ENCODE results near the gene SNUPN.

SNUPN gene

GRCh38 chr15:75625542-75626347 is at the start of gene SNUPN:
Gene SNUPN, minus strand, starts transcription at chr15:75625725. Its CDS starts 4,674 bp downstream, at chr15:75621051.
- peak; percentile 98 for DNase-seq

GRCh38 chr15:75674366-75674765 is 48.8 kb upstream of the SNUPN start:
- no peak for DNase-seq

- peak; percentile 92 for DNase-seq
These were observed 48.1 kb upstream of the SNUPN start for GRCh38 chr15:75673426-75674235.

GRCh38 chr15:75672646-75673425 is 47.3 kb upstream of the SNUPN start:
- peak; percentile 76 for DNase-seq

GRCh38 chr15:75671730-75672602 is 46.4 kb upstream of the SNUPN start:
- no peak for DNase-seq

GRCh38 chr15:75669879-75670212 is 44.3 kb upstream of the SNUPN start:
- peak; percentile 35 for DNase-seq

GRCh38 chr15:75669191-75669878 is 43.8 kb upstream of the SNUPN start:
- DNase-seq = peak; percentile 31

GRCh38 chr15:75666823-75667501 is 41.4 kb upstream of the SNUPN start:
- DNase-seq = peak; percentile 82

GRCh38 chr15:75663931-75664421 is 38.5 kb upstream of the SNUPN start:
- DNase-seq = no peak

GRCh38 chr15:75662823-75663519 is 37.4 kb upstream of the SNUPN start:
- no peak for DNase-seq

- DNase-seq = no peak
These were observed 36.2 kb upstream of the SNUPN start for GRCh38 chr15:75661756-75662140.

GRCh38 chr15:75661100-75661755 is 35.7 kb upstream of the SNUPN start:
- peak; percentile 89 for DNase-seq

GRCh38 chr15:75659928-75660645 is 34.6 kb upstream of the SNUPN start:
- peak; percentile 31 for DNase-seq

GRCh38 chr15:75659141-75659771 is 33.7 kb upstream of the SNUPN start:
- DNase-seq = peak; percentile 23

GRCh38 chr15:75656813-75657212 is 31.3 kb upstream of the SNUPN start:
- no peak for DNase-seq

GRCh38 chr15:75656331-75656730 is 30.8 kb upstream of the SNUPN start:
- DNase-seq = no peak

- no peak for DNase-seq
These were observed 30.4 kb upstream of the SNUPN start for GRCh38 chr15:75655931-75656330.

- DNase-seq = no peak
These were observed 28.8 kb upstream of the SNUPN start for GRCh38 chr15:75654201-75654907.

Measured in right hindlimb (tissue), 1 donor.